ENCODE results near the gene TNFAIP8L3.

The TNFAIP8L3 gene

DNA sequence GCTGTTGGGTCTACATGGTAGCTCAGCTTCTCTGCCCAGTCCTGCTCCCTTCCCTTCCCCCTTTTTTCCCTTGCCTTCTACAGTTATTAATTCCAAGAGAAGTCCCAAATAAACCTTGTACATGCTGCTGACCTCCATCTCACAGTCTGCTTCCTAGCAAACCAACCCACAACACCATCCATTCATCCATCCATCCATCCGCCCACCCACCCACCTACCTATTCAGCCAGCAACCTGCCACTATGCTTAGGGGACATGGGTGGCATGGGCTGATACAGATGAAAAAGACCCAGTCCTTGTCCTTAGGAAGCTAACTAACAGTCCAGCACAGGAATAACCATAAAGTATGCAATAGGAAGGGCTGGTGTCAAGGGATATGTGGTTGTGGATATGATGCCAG lies 5.7 kb downstream of the TNFAIP8L3 start:
- DNase-seq: no peak

DNA sequence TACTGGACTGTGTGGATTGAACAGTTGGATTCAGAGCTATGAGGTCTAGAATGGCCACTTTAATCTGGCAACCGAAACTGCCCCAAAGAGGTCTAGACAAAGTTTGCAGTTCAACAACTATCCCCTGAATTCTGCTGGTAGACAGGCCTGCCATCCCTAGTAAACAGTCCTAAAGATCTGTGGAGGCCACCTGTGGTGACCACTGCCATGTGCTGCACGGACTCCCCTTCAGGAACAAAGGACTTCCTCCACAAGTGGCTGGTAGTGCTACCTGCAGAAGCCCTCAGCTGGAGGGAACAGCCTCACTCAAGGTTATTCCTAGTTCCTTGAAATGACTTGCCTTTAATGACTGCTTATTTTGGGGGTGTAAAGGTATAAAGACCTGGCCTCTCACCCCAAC lies 6.1 kb downstream of the TNFAIP8L3 start:
- DNase-seq: no peak

DNA sequence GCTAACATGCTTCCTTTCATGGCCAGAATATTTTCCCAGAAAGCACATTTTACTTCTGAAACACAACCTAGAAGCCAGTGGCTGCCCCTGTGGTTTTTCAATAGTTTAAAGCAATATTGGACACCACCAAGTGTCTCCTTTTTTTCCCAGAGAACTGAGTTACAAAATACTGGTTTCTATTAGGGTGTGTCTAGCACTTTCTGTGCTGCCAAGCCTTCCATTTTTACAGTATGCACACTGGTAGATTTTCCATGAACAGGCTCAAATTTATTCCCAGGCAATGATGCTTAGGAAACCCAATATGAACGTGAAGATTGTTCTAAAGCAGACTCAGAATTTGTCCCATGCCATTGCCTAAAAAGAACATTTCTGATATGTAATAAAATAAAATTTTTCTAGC lies 7.2 kb downstream of the TNFAIP8L3 start:
- no peak for DNase-seq

DNA sequence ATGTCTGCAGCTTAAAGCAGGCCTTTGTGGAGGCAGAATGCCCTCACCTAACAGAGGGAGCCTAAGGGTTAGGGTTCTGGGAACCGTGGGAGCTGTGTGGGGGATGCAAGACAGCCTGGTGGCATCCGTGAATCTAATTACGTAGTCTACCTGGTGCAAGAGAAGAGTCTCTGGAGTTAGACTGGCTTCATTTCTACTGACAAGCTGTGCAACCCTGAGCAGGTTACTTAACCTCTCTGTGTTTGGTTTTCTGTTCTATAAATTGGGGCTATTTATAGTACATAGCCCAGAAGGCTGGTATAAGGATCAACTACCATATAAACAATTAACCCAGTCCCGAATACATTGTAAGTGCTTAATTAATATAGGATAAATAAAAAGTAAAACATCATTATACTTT lies 8.3 kb downstream of the TNFAIP8L3 start:
- no peak for DNase-seq

DNA sequence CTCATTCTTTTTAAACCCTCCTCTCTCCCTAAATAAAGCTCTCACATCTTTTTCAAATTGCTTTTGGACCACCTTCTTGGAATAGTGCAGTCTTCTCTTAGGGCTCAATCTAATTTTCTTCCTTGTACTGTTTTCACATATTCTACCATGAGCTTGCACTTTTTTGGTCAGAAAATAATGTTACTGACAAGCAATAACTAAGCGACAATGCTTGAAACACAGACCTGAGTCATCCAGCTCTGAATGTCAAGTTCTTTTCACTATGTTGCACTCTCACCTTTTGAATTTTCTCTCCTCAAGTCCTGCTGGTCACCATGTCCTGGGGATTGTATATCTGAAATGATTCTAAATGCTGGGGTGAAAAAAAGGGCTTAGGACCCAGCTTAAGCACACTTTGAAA lies 8.9 kb downstream of the TNFAIP8L3 start:
- DNase-seq: no peak

- no peak for DNase-seq
Measured at GRCh38 chr15:51083641-51084166, 11.0 kb downstream of the TNFAIP8L3 start.

DNA sequence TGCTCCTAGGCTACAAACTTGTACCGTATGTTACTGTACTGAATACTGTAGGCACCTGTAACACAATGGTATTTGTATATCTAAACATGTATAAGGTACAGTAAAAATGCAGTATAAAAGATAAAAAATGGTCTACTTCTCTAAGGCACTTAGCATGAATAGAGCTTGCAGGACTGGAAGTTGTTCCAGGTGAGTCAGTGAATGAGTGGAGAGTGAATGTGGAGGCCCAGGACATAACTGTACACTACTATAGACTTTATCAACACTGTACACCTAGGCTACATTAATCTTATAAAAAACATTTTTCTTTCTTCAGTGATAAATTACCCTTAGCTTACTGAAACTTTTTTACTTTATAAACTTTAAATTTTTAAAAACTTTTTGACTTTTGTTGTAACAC lies 12.5 kb downstream of the TNFAIP8L3 start:
- no peak for DNase-seq

- DNase-seq: no peak
Measured at GRCh38 chr15:51080286-51080685, 14.4 kb downstream of the TNFAIP8L3 start.

DNA sequence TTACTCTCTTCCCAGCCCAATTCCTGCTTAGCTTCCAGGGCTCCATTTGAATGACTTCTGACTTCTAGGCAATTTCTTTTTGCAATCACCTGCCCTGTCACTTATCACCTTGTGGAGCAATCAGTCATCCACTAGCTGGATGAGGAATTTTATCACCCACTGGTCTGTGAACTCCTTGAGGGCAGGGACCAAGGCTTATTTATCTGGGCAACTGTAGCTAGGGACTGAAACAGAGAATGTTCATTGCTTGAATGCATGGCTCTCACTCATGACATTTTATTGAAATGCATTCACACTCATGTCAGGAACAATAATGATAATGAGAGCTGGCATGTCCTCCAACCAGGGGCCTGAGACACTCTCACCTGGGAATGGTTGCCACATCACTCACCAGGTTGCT lies 15.5 kb downstream of the TNFAIP8L3 start:
- DNase-seq: no peak

DNA sequence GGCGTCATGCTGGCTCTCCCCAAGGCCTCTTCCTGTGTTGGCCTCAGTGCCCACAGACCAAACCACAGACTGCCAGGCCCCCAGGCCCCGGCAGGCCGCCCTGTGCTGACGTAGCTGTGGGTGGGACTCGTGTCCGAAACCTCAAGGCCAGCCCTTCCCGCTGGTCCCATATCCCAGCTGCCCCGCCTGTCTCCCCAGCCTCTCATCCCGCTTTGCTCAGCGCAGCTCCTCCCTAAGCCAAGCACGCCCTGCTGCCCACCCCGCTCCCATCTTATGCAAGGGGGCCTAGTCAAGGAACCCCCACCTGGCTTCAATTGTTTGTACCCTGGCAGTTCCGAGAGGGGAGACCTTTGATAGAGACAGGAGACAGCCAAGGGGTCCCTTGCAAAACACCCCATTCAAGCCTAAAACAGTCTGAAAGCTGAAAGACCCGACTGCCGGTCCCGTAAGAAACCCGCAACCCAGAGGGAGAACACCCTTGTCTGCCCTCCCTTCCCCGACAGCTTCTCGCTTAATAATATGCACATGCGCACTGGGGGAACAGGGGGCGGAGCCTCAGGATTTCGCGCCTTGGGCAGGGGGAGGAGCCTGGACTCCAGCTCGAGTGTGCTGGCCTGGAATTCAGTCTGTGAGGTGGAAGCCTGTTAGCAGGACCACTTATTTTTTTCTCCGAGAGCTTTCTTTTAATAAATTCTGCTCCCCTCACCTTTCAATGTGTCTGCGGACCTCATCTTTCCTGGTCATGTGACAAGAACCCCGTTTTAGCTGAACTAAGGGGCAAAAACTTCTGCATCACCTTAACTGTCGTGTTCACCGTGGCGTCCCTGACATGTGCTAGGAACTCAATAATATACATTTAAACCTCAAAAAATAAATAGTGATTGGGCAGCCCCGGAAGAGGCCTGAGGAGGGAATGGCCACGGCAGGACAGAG lies 17.2 kb downstream of the TNFAIP8L3 start:
- DNase-seq: peak; percentile 68 to 81

GRCh38 chr15:51076524-51077220 lies 18.0 kb downstream of the TNFAIP8L3 start:
- no peak for DNase-seq

- DNase-seq: peak; percentile 24 to 39
Measured at GRCh38 chr15:51075826-51076523, 18.7 kb downstream of the TNFAIP8L3 start.

DNA sequence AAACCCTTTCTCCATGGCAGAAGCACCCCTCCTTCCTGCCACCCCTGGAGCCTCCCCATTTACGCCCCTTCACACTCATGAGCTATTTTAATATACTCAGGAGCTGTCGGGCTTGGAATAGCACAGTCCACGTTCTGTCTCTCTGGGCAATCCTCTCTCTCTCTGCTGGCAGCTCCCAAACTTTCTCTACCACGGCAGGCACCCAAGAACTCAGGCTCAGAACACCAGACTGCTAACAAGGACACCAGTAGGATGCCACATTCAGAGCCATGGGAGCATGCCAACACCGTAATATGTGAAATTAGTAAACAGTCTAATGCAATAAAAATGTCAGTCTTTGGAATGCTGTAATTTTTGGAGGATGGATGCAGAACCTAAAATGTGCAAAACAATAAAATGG lies 19.3 kb downstream of the TNFAIP8L3 start:
- no peak for DNase-seq

DNA sequence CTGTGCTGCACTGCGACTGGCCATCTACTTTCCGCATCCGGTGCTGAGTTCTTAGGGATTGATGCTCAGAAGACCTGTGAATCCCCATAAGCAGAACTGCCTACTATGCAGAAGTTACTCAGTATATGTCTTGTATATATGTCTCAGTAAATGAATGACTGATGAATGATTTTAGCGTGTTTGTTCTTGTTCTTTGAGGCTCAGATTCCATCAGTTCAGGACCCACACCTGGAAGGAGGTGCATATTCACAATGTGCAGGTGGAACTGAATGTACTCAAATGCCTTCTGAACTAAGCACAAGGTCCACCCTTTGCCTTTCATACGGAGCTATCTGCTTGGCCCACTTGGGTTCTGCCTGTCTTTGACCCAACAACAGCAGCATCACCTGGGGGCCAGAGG lies 19.8 kb downstream of the TNFAIP8L3 start:
- no peak for DNase-seq

GRCh38 chr15:51071578-51071977 lies 23.1 kb downstream of the TNFAIP8L3 start:
- no peak for DNase-seq

DNA sequence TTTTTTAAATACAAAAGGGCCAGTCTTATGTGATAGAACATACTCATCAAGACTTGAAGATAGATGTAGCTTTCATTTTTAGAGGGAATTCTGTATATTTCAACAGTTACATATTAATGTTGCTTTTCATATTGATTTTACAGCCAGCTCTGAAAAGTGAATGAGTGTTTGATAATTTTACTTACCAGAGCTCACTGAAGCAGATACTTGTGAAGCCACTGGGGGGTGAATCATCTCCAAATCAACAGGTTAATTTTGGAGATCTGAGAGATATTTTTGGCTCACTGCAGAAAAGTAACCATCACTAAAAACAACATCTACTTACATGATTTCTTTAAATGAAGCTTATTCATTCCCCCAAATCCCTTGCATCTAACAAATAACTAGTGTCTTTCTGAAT lies 24.7 kb downstream of the TNFAIP8L3 start:
- DNase-seq: no peak

DNA sequence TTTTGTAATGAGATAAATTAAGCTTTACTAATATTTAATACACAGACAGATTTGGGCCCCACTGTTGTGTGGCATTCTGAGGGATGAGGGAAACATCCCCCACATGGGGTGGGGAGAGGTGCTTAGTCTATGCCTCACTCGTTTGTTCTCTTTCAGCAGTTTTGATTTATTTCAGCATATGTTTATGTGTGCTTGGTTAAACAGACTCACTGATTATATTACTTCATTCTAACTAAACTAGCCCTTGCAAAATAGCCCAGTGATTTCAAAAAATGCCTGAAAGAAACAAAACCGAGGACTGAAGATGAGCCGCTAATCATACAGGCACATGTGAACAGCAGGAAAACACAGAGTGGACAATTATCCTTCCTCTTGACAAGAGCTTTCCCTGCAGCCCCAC lies 27.2 kb downstream of the TNFAIP8L3 start:
- no peak for DNase-seq

DNA sequence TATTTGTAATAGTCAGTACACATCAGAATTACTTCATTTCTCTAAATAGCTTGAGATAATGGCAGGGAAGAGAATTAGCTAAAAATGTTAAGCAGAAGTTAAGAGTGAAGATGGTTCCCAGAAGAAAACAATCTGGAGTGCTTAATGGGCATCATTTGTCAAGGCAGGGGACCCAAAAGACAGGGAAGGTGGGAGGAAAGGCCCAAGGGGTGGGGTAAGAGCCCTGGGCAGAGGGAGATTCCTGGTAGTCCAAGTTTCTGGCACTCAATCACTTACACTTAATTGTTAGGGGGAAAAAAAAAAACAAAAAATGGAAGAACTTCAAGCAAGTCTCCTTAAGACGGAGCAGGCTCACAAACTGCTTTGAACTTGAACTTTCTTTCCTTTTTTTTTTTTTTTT lies 28.9 kb downstream of the TNFAIP8L3 start:
- DNase-seq: no peak

- no peak for DNase-seq
Measured at GRCh38 chr15:51065261-51065660, 29.4 kb downstream of the TNFAIP8L3 start.

GRCh38 chr15:51062736-51063135 lies 32.0 kb downstream of the TNFAIP8L3 start:
- DNase-seq: no peak

DNA sequence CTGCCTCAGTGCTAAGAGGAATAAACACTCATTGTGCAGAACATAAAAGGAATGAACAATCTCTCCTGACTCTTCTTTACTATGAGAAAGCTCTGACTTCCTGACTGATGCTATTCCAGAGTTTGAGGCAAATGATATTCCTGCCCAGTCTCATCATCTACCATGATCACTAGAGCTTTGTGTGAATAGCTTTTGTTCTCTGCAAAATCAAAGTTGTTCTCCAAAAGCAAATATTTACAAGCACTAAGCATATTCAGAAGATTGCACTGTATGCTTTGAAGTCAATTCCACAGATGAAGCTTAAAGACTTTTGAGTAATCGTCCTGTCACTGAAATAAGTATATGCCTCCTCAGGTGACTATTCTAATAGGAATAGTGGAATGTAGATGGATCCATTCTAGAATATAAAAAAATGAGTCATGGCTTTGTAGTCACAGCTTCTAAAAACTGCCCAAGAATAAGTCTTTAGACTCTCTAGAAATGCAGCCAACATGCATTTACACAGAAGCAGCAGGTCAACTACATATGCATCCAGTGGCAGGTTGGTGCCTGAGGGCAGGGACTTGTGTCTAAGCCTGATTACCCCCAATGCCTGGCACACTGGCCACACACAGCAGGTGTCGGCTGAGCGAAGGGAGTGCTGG lies 34.6 kb downstream of the TNFAIP8L3 start:
- no peak for DNase-seq

- no peak for DNase-seq
Measured at GRCh38 chr15:51054535-51054934, 40.2 kb downstream of the TNFAIP8L3 start.

DNA sequence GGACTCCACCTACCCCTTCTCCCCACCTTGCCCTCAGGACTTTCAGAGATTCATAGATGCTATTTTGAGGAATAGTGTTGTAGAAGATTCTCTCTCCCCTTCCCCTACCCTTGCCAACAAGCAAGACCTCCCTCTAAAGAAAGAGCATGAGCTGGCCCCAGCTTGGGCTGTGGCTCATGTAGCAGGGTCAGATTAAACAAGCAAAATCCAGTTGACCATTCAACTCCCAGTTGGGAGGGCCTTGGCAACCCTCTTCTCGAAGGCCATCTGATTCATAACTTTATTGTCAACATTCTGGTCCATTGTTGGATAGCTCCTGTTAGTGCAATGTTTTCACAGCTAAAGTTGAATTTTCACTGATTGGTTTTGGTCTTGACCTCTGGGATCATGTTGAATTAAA lies 41.1 kb downstream of the TNFAIP8L3 start:
- DNase-seq: no peak

Measured in CD4-positive, alpha-beta T cell treated with Interleukin-4 for 1 hour (primary cell).